Measurements from ENCODE around the gene SLC41A1. TPM values are rescaled to one million over a fixed set of nuclear protein-coding genes. Genes with fewer than 3 reads are reported as not detected.

The SLC41A1 gene
- total RNA-seq: 10.5 and 18.7 TPM in 2 replicates

GRCh38 chr1:205812878-205813754, at the start of gene SLC41A1:
Gene SLC41A1 (minus strand): TSS chr1:205813198. CDS start chr1:205810441, 2,757 bp downstream.

GRCh38 chr1:205849619-205850355, 36.8 kb upstream of the SLC41A1 start, which contains the start of gene PM20D1:
Gene PM20D1 (minus strand): TSS chr1:205850132. CDS start chr1:205850072, 60 bp downstream.

GRCh38 chr1:205775015-205775716, 37.8 kb downstream of the SLC41A1 start, which contains the start of gene RAB29:
Gene RAB29 (minus strand): TSS chr1:205775482. CDS start chr1:205774956, 526 bp downstream.

GRCh38 chr1:205750138-205751035, 62.6 kb downstream of the SLC41A1 start, which contains the start of gene NUCKS1:
Gene NUCKS1 (minus strand): TSS chr1:205750182. CDS start chr1:205749973, 209 bp downstream.

Other genes starting within 250 kb of the SLC41A1 start
- gene ELK4, start 181.2 kb downstream of the SLC41A1 start, total RNA-seq: 18.9 and 20.1 TPM in 2 replicates
- 13.7 and 14.1 TPM in 2 replicates for gene SLC45A3, start 132.7 kb downstream of the SLC41A1 start, total RNA-seq
- gene NUCKS1, start 63.0 kb downstream of the SLC41A1 start, total RNA-seq: 96.6 and 99.5 TPM in 2 replicates
- 16.0 and 17.1 TPM in 2 replicates for gene RAB29, start 37.7 kb downstream of the SLC41A1 start, total RNA-seq
- gene PM20D1, start 36.9 kb upstream of the SLC41A1 start, total RNA-seq: not detected in 2 replicates
- gene SLC26A9, start 130.3 kb upstream of the SLC41A1 start, total RNA-seq: 0.34 and 0.53 TPM in 2 replicates
- 0.10 TPM in 1 of 2 replicates, not detected in the other for gene RAB7B, start 190.2 kb upstream of the SLC41A1 start, total RNA-seq
- not detected in 2 replicates for gene CTSE, start 210.7 kb upstream of the SLC41A1 start, total RNA-seq
- gene RHEX, start 240.0 kb upstream of the SLC41A1 start, total RNA-seq: not detected in 2 replicates